GM21737 (cell line): ENCODE results near the gene H6PD.

Experiments used
- ATAC-seq: cut with Tn5 transposase; IDR thresholded peaks from one replicate; pipeline ENCODE4 v1.9.1; 2021; ENCODE audit warnings: mild to moderate bottlenecking, moderate library complexity; ENCODE audit not compliant: unreplicated experiment

Gene H6PD

DNA sequence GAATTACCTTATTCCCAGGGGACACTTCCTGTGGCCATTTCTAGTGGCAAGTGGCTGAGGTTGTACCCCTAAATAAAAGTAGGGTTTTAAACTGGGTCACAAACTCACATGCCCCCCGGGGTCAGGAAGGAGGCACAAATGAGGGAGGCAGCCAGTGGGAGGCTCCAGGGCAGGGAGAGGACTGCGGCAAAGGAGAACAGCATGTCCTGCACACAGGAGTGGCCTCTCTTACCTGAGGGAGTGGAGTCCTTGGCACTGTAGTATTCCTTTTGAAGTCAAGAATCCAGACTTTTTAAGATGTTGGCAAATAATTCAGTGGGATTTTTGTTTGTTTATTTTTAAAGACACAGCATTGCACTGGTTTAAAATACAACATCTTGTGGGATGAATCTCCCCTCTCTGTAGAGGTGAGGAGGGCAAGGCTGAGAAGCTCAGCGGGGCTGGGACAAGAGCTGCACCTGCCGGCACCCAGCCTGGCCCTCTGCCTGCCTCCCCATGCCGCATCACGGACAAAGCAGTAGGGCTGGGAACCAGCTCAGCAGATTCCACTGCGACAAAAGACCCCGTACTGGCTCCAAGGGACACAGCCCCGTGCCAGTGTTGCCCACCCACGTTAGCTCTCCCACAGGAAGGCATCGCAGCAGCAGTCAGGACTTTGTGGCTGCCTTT is 80.3 kb downstream of the H6PD start:
- ATAC-seq = no peak

- ATAC-seq = no peak
Observed at GRCh38 chr1:9315411-9316079, 81.0 kb downstream of the H6PD start.

GRCh38 chr1:9316080-9316444 is 81.5 kb downstream of the H6PD start:
- no peak for ATAC-seq

- no peak for ATAC-seq
Observed at GRCh38 chr1:9316512-9316911, 81.9 kb downstream of the H6PD start.

DNA sequence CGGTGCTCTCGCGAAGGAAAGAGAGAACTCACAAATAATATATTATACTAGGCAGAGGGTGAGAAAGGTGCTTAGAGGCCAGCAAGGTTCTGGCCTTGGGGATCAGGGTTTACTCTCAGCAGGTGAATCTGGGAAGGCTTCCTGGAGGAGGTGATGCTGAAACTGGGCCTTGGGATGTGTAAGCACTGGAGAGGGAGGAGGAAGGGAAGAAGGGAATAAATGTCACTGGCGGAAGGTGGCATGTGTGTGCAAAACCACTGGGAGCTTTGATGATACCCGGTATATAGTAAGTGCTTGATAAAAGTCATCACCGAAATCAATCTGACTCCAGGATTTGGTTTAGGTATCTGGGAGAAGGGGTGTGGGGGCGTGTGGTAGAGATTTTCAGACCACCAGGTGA is 82.5 kb downstream of the H6PD start:
- ATAC-seq = no peak

GRCh38 chr1:9317591-9318417 is 83.2 kb downstream of the H6PD start:
- ATAC-seq = no peak

DNA sequence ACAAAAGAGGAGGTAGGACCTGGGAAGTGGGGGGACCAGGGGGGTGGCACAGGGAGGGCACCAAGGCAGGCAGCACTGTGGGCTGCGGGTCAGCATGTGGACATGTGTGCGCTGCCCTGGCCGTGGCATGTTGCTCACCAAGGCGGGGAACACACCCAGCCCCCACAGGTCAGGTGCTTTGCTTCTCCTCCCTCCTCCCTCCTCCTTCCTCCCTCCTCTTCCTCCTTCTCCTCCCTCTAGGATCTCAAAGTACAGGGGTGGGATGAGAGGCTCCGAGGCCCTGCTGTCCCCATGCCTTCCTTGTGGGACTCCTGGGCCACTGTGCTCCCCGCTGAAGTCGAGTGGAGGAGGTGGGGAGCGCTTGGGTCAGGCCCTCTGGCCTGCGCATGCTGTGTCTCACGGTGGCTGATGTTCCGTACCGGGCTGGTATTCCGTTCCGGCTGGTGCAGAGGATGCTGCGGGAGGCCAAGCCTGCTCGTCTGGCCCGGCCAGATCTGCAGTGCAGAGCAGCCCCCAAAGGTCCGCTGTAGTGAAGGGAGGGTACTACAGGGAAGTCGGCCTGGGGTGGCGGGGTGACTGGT is 84.7 kb downstream of the H6PD start:
- ATAC-seq = no peak

- no peak for ATAC-seq
Observed at GRCh38 chr1:9319789-9320519, 85.4 kb downstream of the H6PD start.
